OCI-LY1 (cell line): ENCODE data around the gene GFOD1.

Experiments
- H2AFZ ChIP-seq: fragments of 200-600 bp; sonication (generic), shearing (Covaris generic); 2 replicates; pipeline ENCODE4 v1.6.0; 2014; ENCODE audit warnings: antibody characterized with exemption, mild to moderate bottlenecking, low read length
- H3F3A ChIP-seq: fragments of 200-600 bp; sonication (generic), shearing (Covaris generic); 2 replicates; pipeline ENCODE4 v1.6.0; 2014; ENCODE audit warnings: mild to moderate bottlenecking, antibody characterized with exemption, low read length, moderate library complexity; ENCODE audit not compliant: insufficient read depth
- H3K27ac ChIP-seq: fragments of 200-600 bp; sonication (generic); 2 replicates; pipeline ENCODE4 v1.5.1; 2014; ENCODE audit warnings: low read length, mixed run types, mild to moderate bottlenecking, low read depth; ENCODE audit not compliant: poor library complexity, severe bottlenecking
- H3K27me3 ChIP-seq: fragments of 200-600 bp; sonication (generic); 2 replicates; pipeline ENCODE4 v1.6.0; 2014; ENCODE audit warnings: antibody characterized with exemption, mild to moderate bottlenecking, low read length, moderate library complexity; ENCODE audit not compliant: insufficient read depth
- H3K36me3 ChIP-seq: fragments of 200-600 bp; sonication (generic); 2 replicates; pipeline ENCODE4 v1.6.1; 2014; ENCODE audit warnings: mild to moderate bottlenecking, antibody characterized with exemption, low read length, moderate library complexity, mixed read lengths; ENCODE audit not compliant: insufficient read depth
- H3K4me1 ChIP-seq: fragments of 200-600 bp; sonication (generic); 2 replicates; pipeline ENCODE4 v1.5.1; 2014; ENCODE audit warnings: mild to moderate bottlenecking, low read length, moderate library complexity; ENCODE audit not compliant: insufficient read depth, severe bottlenecking
- H3K4me2 ChIP-seq: fragments of 200-600 bp; sonication (generic), shearing (Covaris generic); 2 replicates; pipeline ENCODE4 v1.6.1; 2014; ENCODE audit warnings: low read length
- H3K4me3 ChIP-seq: fragments of 200-600 bp; sonication (generic); 2 replicates; pipeline ENCODE4 v1.5.1; 2014; ENCODE audit warnings: low read length, low read depth, mild to moderate bottlenecking, mixed read lengths; ENCODE audit not compliant: poor library complexity, severe bottlenecking
- H3K79me2 ChIP-seq: fragments of 200-600 bp; shearing (Covaris generic); 2 replicates; pipeline ENCODE4 v1.6.1; 2016; ENCODE audit warnings: mixed run types, low read length, mixed read lengths; ENCODE audit not compliant: insufficient read depth
- H3K9ac ChIP-seq: fragments of 200-600 bp; sonication (generic), shearing (Covaris generic); 2 replicates; pipeline ENCODE4 v1.6.1; 2014; ENCODE audit warnings: mild to moderate bottlenecking, low read length, mixed read lengths
- H3K9me2 ChIP-seq: fragments of 200-600 bp; sonication (generic), shearing (Covaris generic); 2 replicates; pipeline ENCODE4 v1.6.1; 2014; ENCODE audit warnings: low read depth, mild to moderate bottlenecking, low read length, mixed read lengths
- H3K9me3 ChIP-seq: fragments of 200-600 bp; shearing (Covaris generic); 2 replicates; pipeline ENCODE4 v1.6.1; 2014; ENCODE audit warnings: low read length, mixed read lengths
- H4K20me1 ChIP-seq: fragments of 200-600 bp; sonication (generic), shearing (Covaris generic); 2 replicates; pipeline ENCODE4 v1.6.0; 2016; ENCODE audit warnings: mild to moderate bottlenecking, low read length; ENCODE audit not compliant: insufficient read depth
- CTCF ChIP-seq: fragments of 200-600 bp; sonication (generic), shearing (Covaris generic); IDR thresholded peaks from 2 replicates; pipeline ENCODE4 v1.5.1; 2017; ENCODE audit warnings: mild to moderate bottlenecking, antibody characterized with exemption, low read length, moderate library complexity, mixed read lengths
- EZH2 ChIP-seq: fragments of 200-600 bp; sonication (generic), shearing (Covaris generic); IDR thresholded peaks from 2 replicates; pipeline ENCODE4 v1.8.0; 2017; ENCODE audit warnings: borderline replicate concordance, mixed run types, mild to moderate bottlenecking, antibody characterized with exemption, low read length, moderate library complexity, mixed read lengths

GFOD1 gene

GRCh38 chr6:13384966-13385365, 102.4 kb downstream of the GFOD1 start:
- Histone ChIP-seq H3K27me3 (no peaks in the 10 kb centered on the region), H3K9ac (no peak overlapping the region), H3K79me2 (peaks cover 3% of the 10 kb centered on the region; the same call in 1 of the 2 replicates), H3F3A (no peaks in the 10 kb centered on the region), H3K9me2 (no peaks in the 10 kb centered on the region), H3K4me2 (no peak overlapping the region), H2AFZ (no peak overlapping the region), H3K4me1 (peaks cover 37% of the 10 kb centered on the region), H3K27ac (peak overlapping the region; percentile 23), H3K4me3 (no peak overlapping the region), H3K9me3 (no peaks in the 10 kb centered on the region), H3K36me3 (no peaks in the 10 kb centered on the region; the same call in 1 of the 2 replicates), H4K20me1 (no peaks in the 10 kb centered on the region)
- no peak for TF ChIP-seq CTCF
- no peak for TF ChIP-seq EZH2

GRCh38 chr6:13384506-13384905, 102.9 kb downstream of the GFOD1 start:
- no peaks in the 10 kb centered on the region for H4K20me1 ChIP-seq
- no peak overlapping the region for H2AFZ ChIP-seq
- no peak for TF ChIP-seq EZH2
- TF ChIP-seq CTCF = no peak
- H3K36me3 ChIP-seq = no peaks in the 10 kb centered on the region
- H3K9me2 ChIP-seq = no peaks in the 10 kb centered on the region
- H3F3A ChIP-seq = no peaks in the 10 kb centered on the region
- no peaks in the 10 kb centered on the region for H3K27me3 ChIP-seq
- H3K27ac ChIP-seq = no peak overlapping the region
- H3K4me3 ChIP-seq = no peak overlapping the region
- no peaks in the 10 kb centered on the region for H3K9me3 ChIP-seq
- H3K4me2 ChIP-seq = no peak overlapping the region
- peaks cover 3% of the 10 kb centered on the region; the same call in 1 of the 2 replicates for H3K79me2 ChIP-seq
- H3K4me1 ChIP-seq = peaks cover 41% of the 10 kb centered on the region
- no peak overlapping the region for H3K9ac ChIP-seq

- no peak overlapping the region for H3K9ac ChIP-seq
- peaks cover 3% of the 10 kb centered on the region; the same call in 1 of the 2 replicates for H3K79me2 ChIP-seq
- H3K4me3 ChIP-seq = no peak overlapping the region
- H3K27me3 ChIP-seq = no peaks in the 10 kb centered on the region
- H3K36me3 ChIP-seq = no peaks in the 10 kb centered on the region
- H3K9me3 ChIP-seq = no peaks in the 10 kb centered on the region
- no peak overlapping the region for H3K27ac ChIP-seq
- H4K20me1 ChIP-seq = no peaks in the 10 kb centered on the region
- H2AFZ ChIP-seq = no peak overlapping the region
- H3K4me2 ChIP-seq = no peak overlapping the region
- H3K9me2 ChIP-seq = no peaks in the 10 kb centered on the region
- TF ChIP-seq CTCF (peak; percentile 34; the same call in 1 of the 2 replicates), EZH2 (no peak)
- H3F3A ChIP-seq = no peaks in the 10 kb centered on the region
- peaks cover 50% of the 10 kb centered on the region for H3K4me1 ChIP-seq
Observed at GRCh38 chr6:13383328-13384163, 103.9 kb downstream of the GFOD1 start.
